Right lobe of liver (tissue), 4 donors: Measurements from ENCODE around the gene PRR35.

Experiments
- CTCF ChIP-seq, 4 donors: fragments of 200-600 bp in 3 of 4; fragments of 450-650 bp in 1 of 4; IDR thresholded peaks; one replicate each; pipeline versions ENCODE4 v1.5.1 to v1.8.0; 2016 to 2022; ENCODE audit warnings: antibody characterized with exemption in 4 of 4, mild to moderate bottlenecking in 2 of 4
- POLR2A ChIP-seq: fragments of 450-650 bp; IDR thresholded peaks from one replicate; pipeline ENCODE4 v1.6.1; 2017; ENCODE audit warnings: antibody characterized with exemption, mild to moderate bottlenecking
- donor health status: DM: no; HTN: no; CAD: no.
- donor health status: DM: no; HTN: no; CAD: no.
- donor health status: DM: no; HTN: yes; CAD: no.

- TF ChIP-seq CTCF (IDR thresholded peaks at IDR 0.05) (no peak), POLR2A (no peak)
Observed at GRCh38 chr16:521381-522210, 38.6 kb upstream of the PRR35 start.
